Mammary microvascular endothelial cell (primary cell): Measurements from ENCODE around the gene SSB. TPM values are rescaled to one million over a fixed set of nuclear protein-coding genes. Genes with fewer than 3 reads are reported as not detected.

Experiments
- total RNA-seq: library from RNA; depleted of rRNA; stranded (reverse); fragments of >200 nt; gene quantifications from 2 replicates; pipeline ENCODE4 v1.2.3, GENCODE V29; 2015

Gene SSB
- 80.3 and 98.0 TPM in 2 replicates for total RNA-seq

DNA sequence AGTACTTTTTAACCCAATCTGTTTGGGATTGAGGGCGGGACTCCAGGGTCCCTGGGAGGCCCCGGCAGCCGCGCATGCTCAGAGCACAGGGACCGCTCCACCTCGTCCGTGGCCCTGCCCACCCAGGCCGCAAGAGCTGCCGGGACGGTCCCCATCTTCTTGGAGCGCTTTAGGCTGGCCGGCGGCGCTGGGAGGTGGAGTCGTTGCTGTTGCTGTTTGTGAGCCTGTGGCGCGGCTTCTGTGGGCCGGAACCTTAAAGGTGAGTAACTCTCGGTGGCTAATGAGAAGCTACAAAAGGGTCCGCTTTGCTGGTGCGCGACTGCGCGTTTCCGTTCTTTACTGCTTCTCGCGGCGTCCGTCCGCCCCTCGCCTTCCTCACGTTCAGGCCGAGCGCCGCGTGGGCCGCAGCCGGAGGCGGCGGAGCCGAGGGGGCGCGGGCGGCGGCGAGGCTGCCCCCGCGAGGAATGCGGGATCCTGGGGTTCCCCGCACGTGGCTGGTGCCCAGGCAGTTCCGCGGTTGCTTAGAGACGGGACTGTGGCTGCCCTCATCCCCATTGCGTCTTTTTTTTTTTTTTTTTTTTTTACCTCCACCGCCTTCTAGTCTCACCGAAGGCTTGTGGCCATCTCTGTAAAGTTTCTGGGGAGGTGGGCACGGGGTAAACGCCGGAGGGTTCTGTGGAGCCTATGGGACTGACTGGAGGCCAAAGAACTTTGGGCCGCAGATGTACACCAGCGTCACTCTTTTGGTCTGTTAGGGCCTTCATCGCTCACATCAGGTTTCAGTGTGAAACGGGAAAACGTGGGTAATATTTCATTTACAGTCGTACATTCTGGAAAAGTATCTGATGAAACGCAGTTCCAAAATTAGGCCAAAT lies at the start of gene SSB:
TSS of gene SSB (plus strand) at position 154 of the 875 bp plus-strand sequence. CDS start 2,090 bp downstream, outside the sequence.

GRCh38 chr2:169824373-169825333 lies 26.0 kb downstream of the SSB start, which contains the start of gene METTL5:
Gene METTL5, minus strand, starts transcription at chr2:169824905. Its CDS starts 308 bp downstream, at chr2:169824597.

DNA sequence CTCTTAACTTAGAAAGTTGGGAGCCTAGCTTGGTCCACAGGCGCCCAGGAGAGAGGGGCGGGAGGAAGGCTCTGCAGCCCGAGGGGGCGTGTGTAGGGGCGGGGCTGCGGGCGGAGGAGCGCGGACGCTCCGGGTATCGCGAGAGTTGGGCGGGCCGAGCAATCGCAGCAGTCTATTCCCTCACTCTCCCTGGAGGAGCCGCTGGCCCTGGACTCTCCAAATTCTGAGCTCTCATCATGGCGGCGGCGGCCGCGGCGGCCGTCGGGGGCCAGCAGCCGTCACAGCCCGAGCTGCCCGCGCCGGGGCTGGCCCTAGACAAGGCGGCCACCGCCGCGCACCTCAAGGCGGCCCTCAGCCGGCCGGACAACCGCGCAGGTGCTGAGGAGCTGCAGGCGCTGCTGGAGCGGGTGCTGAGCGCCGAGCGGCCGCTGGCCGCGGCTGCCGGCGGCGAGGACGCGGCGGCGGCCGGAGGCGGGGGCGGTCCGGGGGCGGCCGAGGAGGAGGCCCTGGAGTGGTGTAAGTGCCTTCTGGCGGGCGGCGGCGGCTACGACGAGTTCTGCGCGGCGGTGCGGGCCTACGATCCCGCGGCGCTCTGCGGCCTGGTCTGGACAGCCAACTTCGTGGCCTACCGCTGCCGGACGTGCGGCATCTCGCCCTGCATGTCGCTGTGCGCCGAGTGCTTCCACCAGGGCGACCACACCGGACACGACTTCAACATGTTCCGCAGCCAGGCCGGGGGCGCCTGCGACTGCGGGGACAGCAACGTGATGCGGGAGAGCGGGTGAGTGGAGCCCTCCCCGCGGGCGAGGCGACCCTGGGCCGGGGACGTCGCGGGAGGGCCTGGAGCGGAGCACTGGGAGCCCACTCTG lies 28.8 kb downstream of the SSB start, which contains the start of gene UBR3:
TSS of gene UBR3 (plus strand) at position 183 of the 869 bp plus-strand sequence. CDS start at position 237, 54 bp downstream.

Other genes starting within 250 kb of the SSB start
- 11.4 and 17.4 TPM in 2 replicates for gene FASTKD1, start 225.0 kb upstream of the SSB start, total RNA-seq
- 14.4 and 20.5 TPM in 2 replicates for gene PPIG, start 214.5 kb upstream of the SSB start, total RNA-seq
- gene CFAP210, start 104.5 kb upstream of the SSB start, total RNA-seq = not detected in 2 replicates
- 1.1 and 2.3 TPM in 2 replicates for gene PHOSPHO2, start 104.4 kb upstream of the SSB start, total RNA-seq
- gene KLHL23, start 65.0 kb upstream of the SSB start, total RNA-seq = 1.5 and 3.3 TPM in 2 replicates
- 45.0 and 95.3 TPM in 2 replicates for gene METTL5, start 26.0 kb downstream of the SSB start, total RNA-seq
- 14.9 and 17.4 TPM in 2 replicates for gene UBR3, start 28.6 kb downstream of the SSB start, total RNA-seq